ENCODE results near the gene ALDH1A1.
A peak's percentile ranks its signal among the peaks of the same experiment; 100 is the strongest.
"Not testable (repeated sequence)": the region's sequence is repeated elsewhere in the genome, so short reads cannot be mapped to it uniquely, and the experiment has no call there.

Gene ALDH1A1

DNA sequence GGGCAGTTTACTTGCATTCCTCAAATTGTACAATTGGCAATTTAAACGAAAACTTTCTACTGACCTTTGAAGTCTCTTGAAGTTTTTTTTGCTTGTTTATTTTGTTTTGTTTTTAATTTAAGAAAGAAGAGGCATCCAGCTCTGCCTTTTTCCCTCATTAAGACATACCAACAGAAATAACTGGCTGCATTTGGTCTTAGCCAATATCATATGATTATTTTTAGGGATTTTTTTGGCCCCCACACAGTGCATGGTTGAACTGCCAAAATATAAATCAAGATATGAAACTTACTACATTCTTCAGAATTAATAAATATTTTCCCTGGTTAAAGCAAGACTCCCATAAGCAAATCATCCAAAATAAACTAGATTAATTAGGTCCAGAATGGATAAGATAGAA is 79.4 kb downstream of the ALDH1A1 start:
- no peak for DNase-seq (ENCODE audit: low spot score)
- in situ Hi-C loops (cut with MboI; ENCODE audit: low sequenced_read_pairs, unreplicated experiment): no loop called here
- TF ChIP-seq, protein P1, sequence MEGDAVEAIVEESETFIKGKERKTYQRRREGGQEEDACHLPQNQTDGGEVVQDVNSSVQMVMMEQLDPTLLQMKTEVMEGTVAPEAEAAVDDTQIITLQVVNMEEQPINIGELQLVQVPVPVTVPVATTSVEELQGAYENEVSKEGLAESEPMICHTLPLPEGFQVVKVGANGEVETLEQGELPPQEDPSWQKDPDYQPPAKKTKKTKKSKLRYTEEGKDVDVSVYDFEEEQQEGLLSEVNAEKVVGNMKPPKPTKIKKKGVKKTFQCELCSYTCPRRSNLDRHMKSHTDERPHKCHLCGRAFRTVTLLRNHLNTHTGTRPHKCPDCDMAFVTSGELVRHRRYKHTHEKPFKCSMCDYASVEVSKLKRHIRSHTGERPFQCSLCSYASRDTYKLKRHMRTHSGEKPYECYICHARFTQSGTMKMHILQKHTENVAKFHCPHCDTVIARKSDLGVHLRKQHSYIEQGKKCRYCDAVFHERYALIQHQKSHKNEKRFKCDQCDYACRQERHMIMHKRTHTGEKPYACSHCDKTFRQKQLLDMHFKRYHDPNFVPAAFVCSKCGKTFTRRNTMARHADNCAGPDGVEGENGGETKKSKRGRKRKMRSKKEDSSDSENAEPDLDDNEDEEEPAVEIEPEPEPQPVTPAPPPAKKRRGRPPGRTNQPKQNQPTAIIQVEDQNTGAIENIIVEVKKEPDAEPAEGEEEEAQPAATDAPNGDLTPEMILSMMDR (IDR thresholded peaks at IDR 0.05; ENCODE audit: borderline replicate concordance, control extremely low read depth, extremely low read depth, insufficient read depth, missing control alignments): no peak

DNA sequence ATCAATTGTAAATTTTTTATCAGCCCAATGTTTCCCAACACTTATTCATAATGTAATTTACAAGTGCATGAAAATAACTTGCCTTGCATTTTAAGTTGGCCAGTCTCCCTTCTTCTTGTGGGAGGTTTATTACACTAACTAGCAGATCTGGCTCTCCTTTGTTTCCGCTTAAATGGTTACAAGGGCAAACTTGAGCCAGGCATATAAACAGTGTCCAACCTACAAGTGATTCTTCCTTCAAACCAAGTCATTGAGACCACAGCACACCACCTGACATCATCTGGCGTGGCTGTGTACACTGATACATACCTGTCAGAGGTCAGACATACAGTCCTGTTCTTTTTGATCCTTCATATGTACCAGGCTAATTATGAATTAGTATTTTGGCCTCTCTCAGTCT is 80.1 kb downstream of the ALDH1A1 start:
- TF ChIP-seq, protein P1 (IDR thresholded peaks at IDR 0.05; ENCODE audit: borderline replicate concordance, control extremely low read depth, extremely low read depth, insufficient read depth, missing control alignments): no peak
- no peak for DNase-seq (ENCODE audit: low spot score)
- in situ Hi-C loops (cut with MboI; ENCODE audit: low sequenced_read_pairs, unreplicated experiment): no loop called here

DNA sequence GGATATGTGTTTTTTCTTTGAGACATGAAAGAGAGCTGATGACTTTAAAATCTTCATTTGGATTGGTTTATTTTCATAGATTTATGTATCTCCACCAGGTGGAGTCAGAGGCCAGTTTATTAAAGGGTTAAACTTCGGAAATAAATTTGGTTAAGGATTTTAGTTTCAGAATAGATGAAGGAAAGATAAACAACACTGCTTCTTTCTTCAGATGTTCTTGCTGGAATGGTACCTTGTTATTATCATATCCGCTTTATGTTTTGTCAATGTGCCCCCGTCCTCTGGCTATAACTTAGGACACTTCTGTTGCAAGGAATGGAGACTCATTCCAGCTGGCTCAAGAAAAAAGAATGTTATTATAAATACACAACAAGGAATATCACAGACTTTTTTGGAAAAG is 81.2 kb downstream of the ALDH1A1 start:
- in situ Hi-C loops (cut with MboI; ENCODE audit: low sequenced_read_pairs, unreplicated experiment): no loop called here
- no peak for DNase-seq (ENCODE audit: low spot score)
- TF ChIP-seq, protein P1 (IDR thresholded peaks at IDR 0.05; ENCODE audit: borderline replicate concordance, control extremely low read depth, extremely low read depth, insufficient read depth, missing control alignments): peak; percentile 7

DNA sequence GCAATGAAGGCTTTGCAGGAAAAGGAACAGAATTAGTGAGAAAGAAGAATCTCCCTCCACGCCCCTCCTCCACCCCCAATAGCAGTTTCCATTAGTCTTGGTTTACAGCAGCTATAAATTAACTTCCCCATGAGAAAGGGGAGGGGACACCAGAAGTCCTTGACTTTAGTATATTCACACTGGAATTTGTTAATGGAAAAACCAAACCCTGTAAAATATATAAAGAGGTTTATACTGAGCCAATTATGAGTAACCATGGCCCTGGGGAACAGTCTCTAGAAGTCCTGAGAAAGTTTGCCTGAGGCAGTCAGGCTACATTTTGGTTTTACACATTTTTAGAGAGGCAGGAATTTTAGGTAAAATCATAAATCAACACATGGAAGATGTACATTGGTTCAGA is 88.5 kb downstream of the ALDH1A1 start:
- in situ Hi-C loops (cut with MboI; ENCODE audit: low sequenced_read_pairs, unreplicated experiment): no loop called here
- no peak for DNase-seq (ENCODE audit: low spot score)
- TF ChIP-seq, protein P1 (IDR thresholded peaks at IDR 0.05; ENCODE audit: borderline replicate concordance, control extremely low read depth, extremely low read depth, insufficient read depth, missing control alignments): no peak

DNA sequence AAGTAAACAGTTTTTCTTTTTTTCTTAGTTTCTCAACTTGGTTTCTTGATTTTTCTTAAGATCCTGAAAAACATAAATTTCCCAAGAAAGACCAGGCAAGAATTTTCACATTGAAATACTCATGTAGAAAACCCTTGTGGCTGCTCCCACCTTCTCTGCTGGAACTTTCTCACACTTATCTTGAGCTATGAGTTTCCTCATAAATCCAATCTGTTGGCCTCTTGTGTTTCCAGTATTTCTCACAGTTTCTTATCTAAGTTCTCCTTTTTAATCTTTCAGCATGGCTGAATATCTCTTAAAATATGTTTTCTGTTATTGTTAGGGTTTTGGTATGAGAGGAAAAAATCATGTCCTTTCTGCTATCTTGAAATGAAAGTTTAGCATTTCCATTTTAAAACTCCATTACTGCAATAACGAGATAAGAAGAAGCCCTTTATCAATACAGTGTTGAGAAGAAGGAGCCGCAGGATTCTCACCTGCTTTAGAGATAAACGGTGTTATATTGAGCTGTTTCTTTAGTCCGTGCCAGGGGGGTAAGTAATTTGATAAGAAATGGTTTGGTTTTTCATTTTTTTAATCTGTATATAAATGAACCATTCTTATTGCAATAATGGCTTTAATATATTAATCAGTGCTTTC is 89.3 kb downstream of the ALDH1A1 start:
- TF ChIP-seq, protein P1 (IDR thresholded peaks at IDR 0.05; ENCODE audit: borderline replicate concordance, control extremely low read depth, extremely low read depth, insufficient read depth, missing control alignments): no peak
- no peak for DNase-seq (ENCODE audit: low spot score)
- in situ Hi-C loops (cut with MboI; ENCODE audit: low sequenced_read_pairs, unreplicated experiment): no loop called here

DNA sequence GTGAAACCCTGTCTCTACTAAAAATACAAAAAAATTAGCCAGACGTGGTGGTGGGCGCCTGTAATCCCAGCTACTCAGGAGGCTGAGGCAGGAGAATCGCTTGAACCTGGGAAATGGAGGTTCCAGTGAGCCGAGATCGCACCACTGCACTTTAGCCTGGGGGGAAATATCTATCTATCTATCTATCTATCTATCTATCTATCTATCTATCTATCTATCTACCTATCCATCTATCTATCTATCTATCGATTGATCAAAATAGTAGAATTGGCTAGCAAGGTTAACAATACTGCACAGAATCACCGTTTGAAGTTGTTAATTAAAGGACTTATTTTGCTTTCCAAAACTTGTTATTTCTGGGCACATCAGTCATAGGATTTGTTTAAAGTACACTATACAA is 90.1 kb downstream of the ALDH1A1 start:
- DNase-seq (ENCODE audit: low spot score); in situ Hi-C loops (cut with MboI; ENCODE audit: low sequenced_read_pairs, unreplicated experiment): not testable (repeated sequence)

DNA sequence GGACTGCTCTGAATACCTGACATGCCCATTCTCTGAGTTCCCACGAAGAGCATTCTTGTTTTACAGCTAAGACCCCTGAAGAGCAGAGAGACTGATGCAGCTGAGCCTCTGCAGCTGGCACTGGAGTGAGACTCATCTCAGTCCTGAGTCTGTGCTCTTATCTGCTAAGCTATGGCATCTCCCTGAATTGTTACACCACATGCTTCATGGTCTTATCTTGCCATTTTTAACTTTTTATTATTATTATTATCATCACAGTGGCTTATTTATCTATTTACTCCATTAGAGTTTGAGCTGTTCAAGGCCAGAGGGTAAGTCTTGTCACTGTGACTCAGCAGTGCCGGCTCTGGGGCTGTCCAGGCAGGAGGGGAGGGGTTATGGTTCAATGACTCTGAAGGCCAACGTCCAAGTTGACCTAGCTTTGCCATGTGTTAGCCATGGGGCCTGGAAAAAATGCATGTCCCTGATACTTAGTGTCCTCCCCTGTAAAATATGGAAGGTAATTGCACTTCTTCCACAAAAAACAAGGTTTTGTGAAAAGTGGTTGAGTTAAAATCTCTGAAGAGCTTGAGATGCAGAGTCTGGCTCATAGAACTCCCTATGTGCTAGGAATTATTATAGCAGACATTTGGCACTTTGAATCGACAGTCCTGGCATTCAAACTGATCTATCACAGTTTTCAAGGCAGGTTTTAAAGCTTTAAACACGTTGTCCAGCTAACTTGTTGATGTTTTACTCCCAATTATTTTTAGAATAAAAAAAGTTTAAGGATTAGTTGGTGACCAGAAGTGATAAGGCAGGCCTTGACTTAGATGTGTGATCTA is 94.6 kb downstream of the ALDH1A1 start:
- in situ Hi-C loops (cut with MboI; ENCODE audit: low sequenced_read_pairs, unreplicated experiment): no loop called here
- TF ChIP-seq, protein P1 (IDR thresholded peaks at IDR 0.05; ENCODE audit: borderline replicate concordance, control extremely low read depth, extremely low read depth, insufficient read depth, missing control alignments): no peak
- no peak for DNase-seq (ENCODE audit: low spot score)
